Fibroblast of skin of abdomen (primary cell): ENCODE measurements around the gene FAM163A. TPM values are rescaled to one million over a fixed set of nuclear protein-coding genes. Genes with fewer than 3 reads are reported as not detected.
"Not testable (repeated sequence)": the region's sequence is repeated elsewhere in the genome, so short reads cannot be mapped to it uniquely, and the experiment has no call there.

Experiments
- DNase-seq: peaks from one replicate; pipeline ENCODE4 v3.0.0-alpha.2; 2013
- polyA plus RNA-seq, 2 experiments: library from polyadenylated mRNA; unstranded; fragments of 120-200 nt; gene quantifications; one replicate each; pipeline ENCODE4 v1.2.1, GENCODE V29; 2013; ENCODE audit not compliant: insufficient read length in 2 of 2

FAM163A gene
- polyA plus RNA-seq (2013, experiment 1 of 2; ENCODE audit: insufficient read length), result not detected
- not detected for polyA plus RNA-seq (2013, experiment 2 of 2; ENCODE audit: insufficient read length)

DNA sequence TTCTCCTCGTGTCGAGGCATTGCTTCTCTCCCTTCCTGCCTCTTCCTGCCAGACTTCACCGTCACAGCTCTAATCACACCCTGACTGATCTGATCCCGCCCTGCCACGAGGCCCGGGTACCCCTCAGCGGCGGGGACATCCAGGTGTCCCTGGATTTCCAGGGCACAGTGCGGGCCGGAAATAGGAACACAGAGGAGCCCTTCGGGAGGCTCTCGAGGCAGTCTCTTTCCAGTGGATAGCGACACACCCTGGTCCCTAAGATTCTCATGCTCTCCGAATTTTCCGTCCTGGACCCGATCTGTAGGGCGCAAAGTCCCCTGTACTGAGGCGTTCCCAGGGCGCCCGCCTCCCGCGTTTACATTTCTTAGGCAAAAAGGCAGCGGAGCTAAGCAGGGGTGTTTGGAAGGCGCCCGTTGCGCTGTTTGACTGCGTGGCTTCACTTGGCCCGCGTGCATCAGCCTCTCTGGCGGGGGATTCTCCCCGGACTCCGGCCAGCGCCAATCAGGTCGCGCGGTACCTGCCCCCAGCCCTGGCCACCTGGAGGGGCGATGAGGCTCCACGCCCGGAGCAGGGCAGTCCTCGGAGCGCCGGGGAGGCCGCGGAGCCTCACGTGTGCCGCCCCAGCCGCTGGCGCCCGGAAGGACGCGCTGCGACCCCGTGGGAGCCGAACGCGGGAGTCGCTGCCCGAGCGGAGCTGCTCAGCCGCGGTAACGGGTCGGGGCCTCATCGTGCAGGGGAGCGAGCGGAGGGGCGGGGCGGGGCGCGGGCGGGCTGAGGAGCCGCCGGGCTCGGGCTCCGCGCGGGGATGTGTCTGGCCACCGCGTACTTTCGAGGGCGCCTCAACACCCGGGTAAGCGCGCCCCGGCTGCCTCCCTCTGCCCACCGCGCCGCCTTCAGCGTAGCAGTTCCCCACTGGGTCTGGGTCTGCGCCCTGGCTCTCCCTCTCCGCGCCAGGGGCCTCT, at the start of gene FAM163A:
Gene FAM163A, plus strand, starts transcription at position 575 of the 962 bp plus-strand sequence. CDS start 69,807 bp downstream, outside the sequence.
- no peak for DNase-seq

- not testable (repeated sequence) for DNase-seq
These were observed 48.6 kb upstream of the FAM163A start for GRCh38 chr1:179694530-179694929.

- DNase-seq, result no peak
These were observed 40.0 kb upstream of the FAM163A start for GRCh38 chr1:179702946-179703539.

DNA sequence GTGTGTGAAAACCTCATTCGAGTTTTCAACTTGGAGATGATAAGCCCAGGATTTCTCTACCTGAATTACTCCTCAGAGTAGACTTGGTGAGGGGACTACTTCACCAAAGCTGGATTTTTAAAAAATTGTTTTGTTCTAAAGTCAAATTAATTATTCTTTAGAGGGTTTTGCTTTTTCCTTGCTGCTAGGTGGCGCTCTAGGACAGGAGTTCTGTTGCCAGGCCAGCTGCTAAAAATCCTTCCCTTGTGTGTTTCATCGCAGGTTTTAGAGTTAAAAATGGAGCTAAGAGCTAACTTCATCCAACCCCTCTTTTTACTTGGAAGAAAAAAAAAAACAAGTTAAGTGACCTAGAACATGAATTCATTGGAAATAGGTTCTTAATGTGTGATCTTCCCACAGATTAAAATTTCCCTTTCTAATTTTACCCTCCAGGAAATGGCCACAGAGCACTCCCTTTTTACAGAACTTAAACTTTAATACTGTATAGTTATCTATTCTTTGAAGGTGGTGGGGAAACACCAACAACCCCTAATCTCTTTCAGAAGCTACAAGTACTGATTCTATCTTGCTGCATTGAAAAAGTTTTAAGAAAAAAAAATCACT, 36.7 kb upstream of the FAM163A start:
- peak; percentile 59 for DNase-seq

DNA sequence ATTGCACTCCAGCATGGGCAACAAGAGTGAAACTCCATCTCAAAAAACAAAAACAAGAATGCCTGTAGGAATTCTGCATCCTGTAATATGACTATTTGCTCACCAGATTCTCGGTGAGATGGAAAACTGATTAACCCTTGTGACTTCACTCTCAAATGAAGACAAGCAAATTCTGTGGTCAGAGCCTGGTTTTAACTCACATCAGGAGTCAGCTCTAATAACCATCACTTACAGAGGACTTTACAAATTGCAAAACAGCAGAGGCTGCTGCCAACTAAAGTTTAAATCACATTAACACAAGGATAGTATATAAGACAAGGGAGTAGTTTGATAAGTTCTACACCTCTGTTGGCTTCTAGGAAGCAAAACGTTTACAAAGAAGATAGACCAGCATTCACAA, 35.7 kb upstream of the FAM163A start:
- no peak for DNase-seq

GRCh38 chr1:179708434-179709195, 34.5 kb upstream of the FAM163A start:
- DNase-seq, result no peak

DNA sequence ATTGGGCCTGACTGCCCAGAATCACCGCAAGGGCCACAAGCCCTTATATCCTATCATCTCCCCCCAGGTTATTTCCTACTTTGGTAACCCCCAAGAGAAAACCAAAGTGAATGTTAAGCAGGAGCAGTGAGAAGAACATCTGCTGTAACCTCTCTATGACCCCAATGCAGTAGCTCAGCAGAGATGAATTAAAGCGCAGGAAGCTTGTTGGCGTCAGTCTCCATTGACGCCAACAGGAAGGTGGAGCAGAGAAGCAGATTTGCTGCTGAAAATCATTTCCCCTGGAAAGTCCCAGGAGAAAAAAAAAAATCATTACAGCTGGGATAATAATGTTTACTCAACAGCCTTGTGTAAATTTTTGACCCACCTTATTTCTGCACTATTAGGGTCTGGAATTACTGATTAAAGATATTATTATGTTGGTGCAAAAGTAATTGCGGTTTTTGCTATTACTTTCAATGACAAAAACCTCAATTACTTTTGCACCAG, 33.2 kb upstream of the FAM163A start:
- peak; percentile 52 for DNase-seq

DNA sequence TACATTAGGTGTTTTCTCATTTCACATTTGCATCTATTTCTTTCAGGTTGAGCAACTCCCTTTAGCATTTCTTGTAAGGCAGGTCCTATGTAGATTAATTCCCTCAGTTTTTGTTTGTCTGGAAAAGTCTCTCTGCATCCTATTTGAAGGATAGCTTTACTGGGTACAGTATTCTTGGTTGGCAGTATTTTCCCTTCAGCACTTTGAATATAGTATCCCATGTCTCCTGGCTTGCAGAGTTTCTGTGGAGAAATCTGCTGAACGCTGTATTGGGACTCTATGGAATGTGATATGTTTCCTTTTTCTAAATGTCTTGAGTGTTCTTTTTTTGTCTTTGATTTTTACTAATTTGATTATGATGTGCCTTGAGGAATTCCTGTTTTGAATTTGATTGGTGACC, 28.9 kb upstream of the FAM163A start:
- DNase-seq, result no peak

DNA sequence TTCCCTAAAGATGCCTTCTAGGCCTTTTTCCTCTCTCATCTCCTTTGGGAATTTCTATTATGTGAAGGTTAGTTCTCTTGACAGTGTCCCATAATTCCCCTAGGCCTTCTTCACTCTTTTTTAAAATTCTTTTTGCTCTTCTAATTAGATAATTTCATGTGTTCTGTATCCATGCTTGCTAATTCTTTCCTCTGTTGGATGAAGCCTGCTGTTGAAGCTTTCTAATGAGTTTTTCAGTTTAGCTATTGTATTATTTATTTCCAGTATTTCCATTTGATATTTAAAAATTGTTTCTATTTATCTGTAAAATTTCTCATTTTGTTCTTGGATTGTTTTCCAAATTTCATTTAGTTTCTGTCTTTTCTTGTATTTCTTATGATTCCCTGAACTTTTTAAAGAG, 28.5 kb upstream of the FAM163A start:
- DNase-seq, result no peak

DNA sequence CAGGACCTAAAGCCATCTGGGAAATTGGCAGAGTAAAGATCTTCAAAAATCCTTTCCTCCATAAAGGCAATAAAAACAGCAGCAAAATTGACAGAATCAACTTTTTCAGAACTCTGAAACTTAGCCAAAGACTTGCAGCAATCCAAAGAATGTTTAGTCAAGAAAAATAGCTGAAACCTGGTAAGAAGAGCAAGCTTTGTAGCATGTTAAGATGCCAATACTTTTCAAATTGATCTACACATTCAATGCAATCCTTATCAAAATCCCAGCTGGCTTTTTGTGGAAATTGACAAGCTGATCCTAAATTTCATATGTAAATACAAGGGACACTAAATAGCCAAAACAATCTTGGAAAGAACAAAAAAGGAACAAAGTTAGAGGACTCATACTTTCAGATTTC, 23.8 kb upstream of the FAM163A start:
- no peak for DNase-seq

DNA sequence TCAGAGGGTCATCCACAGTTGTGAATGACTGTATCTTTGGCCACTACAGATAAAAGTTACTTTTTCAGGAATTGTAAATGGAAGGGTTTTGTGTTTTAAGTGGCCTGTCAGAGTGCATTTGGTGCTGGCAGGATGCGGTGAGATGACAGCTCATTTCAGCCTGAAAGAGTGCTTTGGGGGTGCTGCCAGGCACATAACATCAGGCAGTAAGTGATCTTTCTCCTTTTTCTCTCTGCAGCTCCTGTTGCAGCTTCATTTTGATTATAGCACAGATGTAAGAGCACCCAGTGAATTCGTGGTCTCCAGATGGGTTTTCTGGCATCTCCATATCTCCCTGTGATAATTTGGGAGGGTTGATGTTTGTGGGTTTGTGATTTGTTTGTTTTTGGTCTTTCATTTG, 14.8 kb upstream of the FAM163A start:
- DNase-seq, result no peak

GRCh38 chr1:179729881-179730280, 13.2 kb upstream of the FAM163A start:
- DNase-seq, result no peak

DNA sequence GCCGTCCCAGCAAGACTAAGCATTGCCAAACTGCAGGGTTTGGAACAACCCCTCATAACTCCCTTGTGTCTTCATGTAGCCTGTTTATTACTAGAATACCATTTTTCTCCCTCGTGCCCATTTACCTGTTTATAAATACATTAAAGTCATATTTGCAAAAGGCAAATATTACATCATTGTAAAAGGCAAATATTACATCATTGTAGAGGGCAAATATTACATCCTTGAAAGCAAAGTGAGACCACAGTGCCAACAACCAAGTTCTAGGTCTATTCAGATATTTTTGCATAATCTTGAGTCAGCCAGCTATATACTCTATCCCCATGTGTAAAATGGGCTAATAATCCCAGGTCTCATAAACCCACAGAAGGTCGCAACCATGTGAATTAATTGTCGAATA, 11.4 kb upstream of the FAM163A start:
- no peak for DNase-seq

- DNase-seq, result no peak
These were observed 800 bp upstream of the FAM163A start for GRCh38 chr1:179742291-179742690.

GRCh38 chr1:179743679-179744400, 749 bp downstream of the FAM163A start:
- no peak for DNase-seq

GRCh38 chr1:179744401-179745130, 1.5 kb downstream of the FAM163A start:
- no peak for DNase-seq

DNA sequence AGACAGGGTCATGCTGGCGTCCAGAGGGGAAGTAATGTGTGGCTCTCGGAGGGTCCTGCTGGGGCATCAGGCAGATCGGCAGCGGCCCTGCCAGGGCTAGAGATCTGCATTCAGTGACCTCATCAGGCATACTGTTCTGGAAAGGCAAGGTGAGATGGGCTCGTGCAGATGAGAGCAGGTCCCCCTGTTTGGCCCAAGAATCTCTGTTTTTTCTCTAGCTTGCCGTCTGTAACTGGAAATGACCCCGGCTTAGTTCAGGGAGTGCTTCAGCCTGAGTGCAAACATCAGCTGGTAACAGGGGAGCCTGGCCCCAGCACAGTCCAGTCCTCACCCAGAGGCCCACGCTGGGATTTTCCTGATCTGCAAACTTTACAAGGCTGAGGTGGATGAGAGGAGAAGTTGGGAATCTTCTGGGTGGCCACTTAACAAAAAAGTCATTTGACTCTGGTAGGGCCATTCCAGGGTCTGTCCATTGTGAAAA, 2.1 kb downstream of the FAM163A start:
- DNase-seq, result no peak

- no peak for DNase-seq
These were observed 2.7 kb downstream of the FAM163A start for GRCh38 chr1:179745743-179746142.

DNA sequence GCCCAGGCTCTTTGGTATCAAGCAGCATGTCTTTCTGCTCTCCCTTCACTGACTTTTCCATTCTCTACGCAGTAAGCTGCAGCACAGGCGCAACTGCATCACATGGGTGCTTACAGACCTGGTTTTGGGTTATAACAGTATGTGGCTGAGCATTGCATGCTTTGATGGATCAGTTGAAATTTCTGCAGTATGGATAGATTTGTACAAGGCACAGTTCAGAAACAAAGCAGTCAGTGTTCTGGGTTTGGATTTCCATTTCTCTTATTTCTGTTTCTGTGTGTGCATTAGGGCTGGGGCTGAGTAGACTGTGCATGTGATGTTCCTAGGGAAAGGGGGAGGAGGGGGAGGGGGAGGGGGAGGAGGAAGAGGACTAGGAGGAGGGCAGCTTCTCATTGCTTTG, 4.5 kb downstream of the FAM163A start:
- no peak for DNase-seq

DNA sequence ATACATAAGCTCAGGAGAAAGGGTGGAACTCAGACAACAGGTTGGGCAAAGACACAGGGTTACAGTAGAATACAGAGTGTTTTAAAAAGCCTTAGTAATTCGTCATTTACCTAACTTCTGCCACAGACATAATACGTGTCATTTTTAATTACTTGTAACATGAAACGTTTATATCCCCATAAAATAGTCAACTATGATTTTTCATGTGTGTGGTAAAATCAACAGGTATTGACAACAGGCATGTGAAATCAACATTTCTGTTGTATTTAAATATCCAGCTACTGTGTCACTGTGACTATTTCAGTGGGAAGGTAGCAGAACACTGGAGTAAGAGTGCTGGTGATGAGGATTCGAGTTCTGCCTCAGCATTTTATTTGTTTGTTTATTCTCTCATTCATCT, 5.7 kb downstream of the FAM163A start:
- no peak for DNase-seq

DNA sequence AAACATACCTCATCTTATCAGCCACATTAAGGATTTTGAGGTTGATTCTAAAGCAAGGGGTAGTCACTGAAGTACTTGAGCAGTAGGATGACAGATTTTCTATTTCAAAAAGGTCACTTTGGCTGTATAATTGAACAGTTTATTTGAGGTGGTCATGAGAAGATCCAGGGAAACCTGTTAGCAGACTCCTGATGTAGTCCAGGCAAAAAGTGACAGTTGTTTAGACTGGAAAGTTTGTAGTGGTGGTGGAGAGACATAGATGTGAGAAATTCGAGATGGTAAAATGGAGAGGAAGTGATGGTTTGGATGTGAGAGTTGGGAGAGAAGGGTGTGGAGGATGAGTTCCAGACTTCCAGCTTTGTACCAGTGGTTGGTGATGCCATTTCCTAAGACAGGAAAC, 7.5 kb downstream of the FAM163A start:
- DNase-seq, result no peak
